Astrocyte (in vitro differentiated cells and primary cell): ENCODE measurements around the gene KDF1. TPM values are rescaled to one million over a fixed set of nuclear protein-coding genes. Genes with fewer than 3 reads are reported as not detected.

Source experiments
- DNase-seq: peaks from one replicate; pipeline ENCODE4 v3.0.0-alpha.2; 2010; ENCODE audit warnings: low read depth
- FAIRE-seq: peaks from 2 replicates; lab custom pipeline; 2011; peaks lifted over from hg19 to GRCh38; lab: Jason Lieb, UNC
- H2AFZ ChIP-seq: 2 replicates; pipeline ENCODE4 v1.6.0; 2012; ENCODE audit warnings: low read depth, low read length, inconsistent platforms
- H3K27ac ChIP-seq: 2 replicates; pipeline ENCODE4 v1.5.1; 2011; ENCODE audit warnings: low read depth, low read length, inconsistent platforms
- H3K27me3 ChIP-seq: 2 replicates; pipeline ENCODE4 v1.6.0; 2011; ENCODE audit warnings: low read length, inconsistent platforms; ENCODE audit not compliant: insufficient read depth
- H3K36me3 ChIP-seq: 2 replicates; pipeline ENCODE4 v1.5.1; 2011; ENCODE audit warnings: low read length, inconsistent platforms; ENCODE audit not compliant: insufficient read depth
- H3K4me1 ChIP-seq: 2 replicates; pipeline ENCODE4 v1.5.1; 2011; ENCODE audit warnings: low read length, inconsistent platforms; ENCODE audit not compliant: insufficient read depth
- H3K4me2 ChIP-seq: 2 replicates; pipeline ENCODE4 v1.6.0; 2012; ENCODE audit warnings: low read length, inconsistent platforms
- H3K4me3 ChIP-seq: 2 replicates; pipeline ENCODE4 v1.5.1; 2011; ENCODE audit warnings: low read depth, mild to moderate bottlenecking, low read length, inconsistent platforms; ENCODE audit not compliant: insufficient read depth
- H3K79me2 ChIP-seq: 2 replicates; pipeline ENCODE4 v1.6.0; 2012; ENCODE audit warnings: mild to moderate bottlenecking, low read length, inconsistent platforms; ENCODE audit not compliant: insufficient read depth
- H3K9ac ChIP-seq: 2 replicates; pipeline ENCODE4 v1.6.0; 2012; ENCODE audit warnings: mild to moderate bottlenecking, low read length, inconsistent platforms
- H3K9me3 ChIP-seq: 2 replicates; pipeline ENCODE4 v1.5.1; 2012; ENCODE audit warnings: low read depth, mild to moderate bottlenecking, low read length, inconsistent platforms; ENCODE audit not compliant: insufficient read depth
- H4K20me1 ChIP-seq: 2 replicates; pipeline ENCODE4 v1.6.0; 2012; ENCODE audit warnings: low read length, inconsistent platforms; ENCODE audit not compliant: insufficient read depth
- H3K27ac Mint-ChIP-seq: one replicate; pipeline ENCODE4 v1.8.0; 2021; ENCODE audit warnings: mild to moderate bottlenecking, mixed read lengths; ENCODE audit not compliant: unreplicated experiment
- H3K27me3 Mint-ChIP-seq: one replicate; pipeline ENCODE4 v1.8.0; 2021; ENCODE audit warnings: low read depth, mixed read lengths; ENCODE audit not compliant: unreplicated experiment
- H3K36me3 Mint-ChIP-seq: one replicate; pipeline ENCODE4 v1.8.0; 2021; ENCODE audit warnings: low read depth, mixed read lengths; ENCODE audit not compliant: unreplicated experiment
- H3K4me1 Mint-ChIP-seq: one replicate; pipeline ENCODE4 v1.8.0; 2021; ENCODE audit warnings: low read depth, mixed read lengths; ENCODE audit not compliant: unreplicated experiment
- H3K4me3 Mint-ChIP-seq: one replicate; pipeline ENCODE4 v1.8.0; 2021; ENCODE audit warnings: mild to moderate bottlenecking, moderate library complexity, mixed read lengths; ENCODE audit not compliant: unreplicated experiment
- H3K9me3 Mint-ChIP-seq: one replicate; pipeline ENCODE4 v1.8.0; 2021; ENCODE audit warnings: mild to moderate bottlenecking, mixed read lengths; ENCODE audit not compliant: unreplicated experiment
- EZH2 ChIP-seq: IDR thresholded peaks from 2 replicates; pipeline ENCODE4 v1.6.1; 2012; ENCODE audit warnings: mild to moderate bottlenecking, low read length, inconsistent platforms; ENCODE audit not compliant: insufficient read depth
- total RNA-seq: library from RNA; stranded (reverse); gene quantifications from 2 replicates; pipeline ENCODE4 v1.2.1, GENCODE V29; 2021
- TF ChIP-seq, protein P1 (sequence below): IDR thresholded peaks from 2 replicates; pipeline ENCODE4 v1.5.1; 2011; ENCODE audit warnings: low read depth, mild to moderate bottlenecking, inconsistent platforms, low read length, moderate library complexity; ENCODE audit not compliant: insufficient read depth

KDF1 gene
- total RNA-seq, 1 donor from 2014 or later, result 0.54 TPM

DNA sequence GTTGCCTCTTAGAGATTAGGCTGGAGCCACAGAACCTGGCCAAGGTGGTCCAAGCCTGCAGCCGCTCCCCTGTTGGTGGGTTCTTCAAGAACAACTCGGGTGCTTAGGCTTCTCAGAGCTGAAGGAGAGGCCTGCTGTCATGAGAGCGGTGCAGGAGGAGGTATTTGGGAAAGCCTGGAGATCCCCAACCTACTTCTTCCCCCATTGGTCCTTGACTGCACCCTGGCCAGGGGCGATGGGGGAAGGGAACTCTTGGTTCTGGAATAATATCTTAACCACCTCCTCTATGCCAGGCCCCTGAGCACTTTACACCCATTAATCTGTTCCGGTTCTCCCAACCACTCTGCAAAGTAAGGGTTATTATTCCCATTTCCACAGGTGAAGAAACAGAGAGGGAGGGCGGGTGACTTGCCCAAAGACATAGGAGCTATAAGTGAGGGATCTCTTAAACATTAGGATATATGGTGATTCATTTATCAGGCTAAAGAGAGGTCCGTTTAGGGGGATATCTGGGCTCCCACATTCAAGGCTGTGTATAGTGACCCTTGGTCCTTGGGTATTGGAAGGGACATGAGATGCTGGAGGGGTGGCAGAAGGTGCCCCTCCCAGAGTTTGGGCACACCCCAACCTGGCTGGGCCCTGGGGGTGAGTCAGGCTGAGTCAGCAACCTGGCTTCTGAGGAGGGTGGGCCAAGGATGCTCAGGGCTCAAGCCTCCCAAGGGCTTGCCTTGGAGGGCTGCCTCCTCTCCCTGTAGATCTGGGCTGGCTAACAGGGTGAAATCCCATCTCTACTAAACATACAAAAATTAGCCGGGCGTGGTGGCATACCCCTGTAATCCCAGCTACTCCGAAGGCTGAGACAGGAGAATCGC is 38.4 kb upstream of the KDF1 start:
- Mint-ChIP-seq H3K4me1 (peaks cover 55% of the 10 kb centered on the region), H3K36me3 (peaks cover 6% of the 10 kb centered on the region), H3K27me3 (no peaks in the 10 kb centered on the region), H3K27ac (peak overlapping the region; percentile 97), H3K4me3 (no peak overlapping the region), H3K9me3 (no peaks in the 10 kb centered on the region)
- DNase-seq, result no peak
- peak overlapping the region; percentile 42 for H3K9ac ChIP-seq
- TF ChIP-seq EZH2, result no peak
- TF ChIP-seq, protein P1, sequence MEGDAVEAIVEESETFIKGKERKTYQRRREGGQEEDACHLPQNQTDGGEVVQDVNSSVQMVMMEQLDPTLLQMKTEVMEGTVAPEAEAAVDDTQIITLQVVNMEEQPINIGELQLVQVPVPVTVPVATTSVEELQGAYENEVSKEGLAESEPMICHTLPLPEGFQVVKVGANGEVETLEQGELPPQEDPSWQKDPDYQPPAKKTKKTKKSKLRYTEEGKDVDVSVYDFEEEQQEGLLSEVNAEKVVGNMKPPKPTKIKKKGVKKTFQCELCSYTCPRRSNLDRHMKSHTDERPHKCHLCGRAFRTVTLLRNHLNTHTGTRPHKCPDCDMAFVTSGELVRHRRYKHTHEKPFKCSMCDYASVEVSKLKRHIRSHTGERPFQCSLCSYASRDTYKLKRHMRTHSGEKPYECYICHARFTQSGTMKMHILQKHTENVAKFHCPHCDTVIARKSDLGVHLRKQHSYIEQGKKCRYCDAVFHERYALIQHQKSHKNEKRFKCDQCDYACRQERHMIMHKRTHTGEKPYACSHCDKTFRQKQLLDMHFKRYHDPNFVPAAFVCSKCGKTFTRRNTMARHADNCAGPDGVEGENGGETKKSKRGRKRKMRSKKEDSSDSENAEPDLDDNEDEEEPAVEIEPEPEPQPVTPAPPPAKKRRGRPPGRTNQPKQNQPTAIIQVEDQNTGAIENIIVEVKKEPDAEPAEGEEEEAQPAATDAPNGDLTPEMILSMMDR, result no peak
- no peaks in the 10 kb centered on the region for H3K9me3 ChIP-seq
- peaks cover 59% of the 10 kb centered on the region for H3K4me1 ChIP-seq
- H3K27ac ChIP-seq, result peak overlapping the region; percentile 88
- no peaks in the 10 kb centered on the region for H3K27me3 ChIP-seq
- H3K4me2 ChIP-seq, result peak overlapping the region; percentile 72
- peaks cover 18% of the 10 kb centered on the region for H4K20me1 ChIP-seq
- peaks cover 11% of the 10 kb centered on the region for H3K79me2 ChIP-seq
- no peak overlapping the region for H2AFZ ChIP-seq
- no peak for FAIRE-seq
- no peaks in the 10 kb centered on the region for H3K36me3 ChIP-seq
- no peak overlapping the region for H3K4me3 ChIP-seq

DNA sequence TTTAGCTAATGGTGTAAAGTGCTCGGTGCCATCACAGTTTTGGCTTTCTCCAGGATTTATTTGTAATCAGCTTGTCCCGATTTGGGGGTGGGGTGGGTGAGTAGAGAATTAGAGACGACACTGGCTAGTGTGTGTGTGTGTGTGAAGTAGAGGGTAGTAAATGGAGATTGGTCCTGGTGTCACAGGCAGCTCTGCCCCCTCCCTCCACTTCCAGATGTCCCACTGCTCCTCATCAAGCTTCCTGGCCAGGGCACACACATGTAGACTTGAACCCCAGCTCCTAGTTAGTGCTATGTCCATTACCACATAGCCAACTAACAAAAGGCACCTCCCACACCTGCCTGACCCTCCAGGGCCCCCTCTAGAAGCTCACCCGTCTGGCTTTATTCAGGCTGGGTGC is 36.4 kb upstream of the KDF1 start:
- peaks cover 55% of the 10 kb centered on the region for H3K4me1 Mint-ChIP-seq
- no peak overlapping the region for H3K4me3 Mint-ChIP-seq
- no peaks in the 10 kb centered on the region for H3K27me3 ChIP-seq
- peak overlapping the region; percentile 90 for H3K4me2 ChIP-seq
- H3K27ac ChIP-seq, result no peak overlapping the region
- H3K79me2 ChIP-seq, result peaks cover 11% of the 10 kb centered on the region
- FAIRE-seq, result no peak
- H4K20me1 ChIP-seq, result peaks cover 18% of the 10 kb centered on the region
- TF ChIP-seq, protein P1, result no peak
- no peak for TF ChIP-seq EZH2
- H3K4me3 ChIP-seq, result no peak overlapping the region
- no peaks in the 10 kb centered on the region for H3K9me3 Mint-ChIP-seq
- peaks cover 63% of the 10 kb centered on the region for H3K4me1 ChIP-seq
- DNase-seq, result no peak
- H3K27me3 Mint-ChIP-seq, result no peaks in the 10 kb centered on the region
- H3K9me3 ChIP-seq, result no peaks in the 10 kb centered on the region
- H2AFZ ChIP-seq, result no peak overlapping the region
- no peaks in the 10 kb centered on the region for H3K36me3 ChIP-seq
- no peak overlapping the region for H3K9ac ChIP-seq
- H3K27ac Mint-ChIP-seq, result no peak overlapping the region
- H3K36me3 Mint-ChIP-seq, result peaks cover 6% of the 10 kb centered on the region

DNA sequence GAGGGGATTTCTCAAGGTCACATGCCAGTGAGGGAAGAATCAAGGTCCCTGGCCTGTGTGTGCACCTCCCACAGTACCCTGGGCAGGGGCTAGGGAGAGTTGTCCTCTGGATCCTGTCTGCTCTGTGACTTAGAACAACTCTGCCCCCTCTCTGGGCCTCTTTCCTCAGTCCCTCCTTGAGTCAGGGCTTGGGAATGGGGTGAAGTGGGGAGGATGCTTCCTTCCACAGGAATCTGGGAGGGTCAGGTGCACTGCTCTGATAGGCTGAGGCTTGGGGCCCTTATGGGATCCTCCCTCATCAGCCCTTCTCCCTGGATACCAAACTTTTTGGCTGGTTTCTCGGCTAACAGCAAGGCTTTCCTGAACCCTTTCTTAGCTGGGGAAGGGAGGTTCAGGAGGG is 35.8 kb upstream of the KDF1 start:
- Mint-ChIP-seq H3K36me3 (peaks cover 6% of the 10 kb centered on the region), H3K4me3 (peak overlapping the region; percentile 90), H3K27ac (peak overlapping the region; percentile 41), H3K4me1 (peaks cover 57% of the 10 kb centered on the region), H3K9me3 (no peaks in the 10 kb centered on the region), H3K27me3 (no peaks in the 10 kb centered on the region)
- Histone ChIP-seq H3K4me3 (no peak overlapping the region), H3K9ac (no peak overlapping the region), H3K27me3 (no peaks in the 10 kb centered on the region), H3K9me3 (no peaks in the 10 kb centered on the region), H3K36me3 (no peaks in the 10 kb centered on the region), H4K20me1 (peaks cover 18% of the 10 kb centered on the region), H3K4me1 (peaks cover 63% of the 10 kb centered on the region), H3K4me2 (peak overlapping the region; percentile 90), H2AFZ (no peak overlapping the region), H3K27ac (no peak overlapping the region), H3K79me2 (peaks cover 11% of the 10 kb centered on the region)
- DNase-seq (no peak), FAIRE-seq (no peak)
- no peak for TF ChIP-seq EZH2
- TF ChIP-seq, protein P1, result no peak
